ENCODE results near the gene PAM.

- TF ChIP-seq, protein P1, sequence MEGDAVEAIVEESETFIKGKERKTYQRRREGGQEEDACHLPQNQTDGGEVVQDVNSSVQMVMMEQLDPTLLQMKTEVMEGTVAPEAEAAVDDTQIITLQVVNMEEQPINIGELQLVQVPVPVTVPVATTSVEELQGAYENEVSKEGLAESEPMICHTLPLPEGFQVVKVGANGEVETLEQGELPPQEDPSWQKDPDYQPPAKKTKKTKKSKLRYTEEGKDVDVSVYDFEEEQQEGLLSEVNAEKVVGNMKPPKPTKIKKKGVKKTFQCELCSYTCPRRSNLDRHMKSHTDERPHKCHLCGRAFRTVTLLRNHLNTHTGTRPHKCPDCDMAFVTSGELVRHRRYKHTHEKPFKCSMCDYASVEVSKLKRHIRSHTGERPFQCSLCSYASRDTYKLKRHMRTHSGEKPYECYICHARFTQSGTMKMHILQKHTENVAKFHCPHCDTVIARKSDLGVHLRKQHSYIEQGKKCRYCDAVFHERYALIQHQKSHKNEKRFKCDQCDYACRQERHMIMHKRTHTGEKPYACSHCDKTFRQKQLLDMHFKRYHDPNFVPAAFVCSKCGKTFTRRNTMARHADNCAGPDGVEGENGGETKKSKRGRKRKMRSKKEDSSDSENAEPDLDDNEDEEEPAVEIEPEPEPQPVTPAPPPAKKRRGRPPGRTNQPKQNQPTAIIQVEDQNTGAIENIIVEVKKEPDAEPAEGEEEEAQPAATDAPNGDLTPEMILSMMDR (optimal IDR thresholded peaks at IDR 0.05 in 1 of 3, IDR thresholded peaks at IDR 0.05 in 1 of 3, conservative IDR thresholded peaks at IDR 0.05 in 1 of 3; ENCODE audit: extremely low read depth in 1 of 3, insufficient read depth in 2 of 3, low read length in 3 of 3), result no peak
- TF ChIP-seq EZH2 (IDR thresholded peaks at IDR 0.05; ENCODE audit: low read length), result no peak
These were observed 22.0 kb downstream of the PAM start for GRCh38 chr5:102777099-102777498.
